ENCODE data around the gene UQCRC1.
"Not testable (repeated sequence)": the region's sequence is repeated elsewhere in the genome, so short reads cannot be mapped to it uniquely, and the experiment has no call there.

The UQCRC1 gene

GRCh38 chr3:48553886-48554845 is 55.3 kb downstream of the UQCRC1 start:
- DNase-seq: no peak

- DNase-seq: peak; percentile 39 to 43
Measured at GRCh38 chr3:48553361-48553760, 56.1 kb downstream of the UQCRC1 start.

GRCh38 chr3:48552111-48552951 is 57.1 kb downstream of the UQCRC1 start:
- DNase-seq: no peak

GRCh38 chr3:48551651-48552050 is 57.8 kb downstream of the UQCRC1 start:
- DNase-seq: not testable (repeated sequence)
